CD14-positive monocyte (primary cell): ENCODE measurements around the gene KCNQ1. TPM values are rescaled to one million over a fixed set of nuclear protein-coding genes. Genes with fewer than 3 reads are reported as not detected.

Experiments used
- DNase-seq, 3 donors: peaks; one replicate each; pipeline ENCODE4 v3.0.0-alpha.2; 2011 to 2022
- H2AFZ ChIP-seq: 2 replicates; pipeline ENCODE4 v1.6.0; 2012; ENCODE audit warnings: mild to moderate bottlenecking, low read depth, low read length, inconsistent platforms; ENCODE audit not compliant: insufficient read depth, poor library complexity, severe bottlenecking
- H3K27ac ChIP-seq, 2 donors: 1 replicate in 1 of 2; 2 replicates in 1 of 2; pipeline ENCODE4 v1.5.1; 2012 to 2013; ENCODE audit warnings: low read length in 2 of 2, control low read depth in 1 of 2, inconsistent platforms in 1 of 2, low read depth in 1 of 2, mild to moderate bottlenecking in 1 of 2
- H3K27me3 ChIP-seq, 2 donors: one replicate each; pipeline versions ENCODE4 v1.6.0 to v1.6.1; 2011 to 2013; ENCODE audit warnings: low read length in 2 of 2; ENCODE audit not compliant: control insufficient read depth in 2 of 2, insufficient read depth in 2 of 2
- H3K36me3 ChIP-seq, 2 donors: replicated peaks in 1 of 2; 1 replicate in 1 of 2; 2 replicates in 1 of 2; pipeline versions ENCODE4 v1.5.1 to v1.6.1; 2012 to 2013; ENCODE audit warnings: low read length in 2 of 2, control low read depth in 1 of 2, inconsistent platforms in 1 of 2, mild to moderate bottlenecking in 1 of 2; ENCODE audit not compliant: insufficient read depth in 2 of 2, control insufficient read depth in 1 of 2
- H3K4me1 ChIP-seq, 2 donors: 1 replicate in 1 of 2; 2 replicates in 1 of 2; pipeline versions ENCODE4 v1.5.1 to v1.6.1; 2012 to 2013; ENCODE audit warnings: low read length in 2 of 2, control low read depth in 1 of 2, inconsistent platforms in 1 of 2, mild to moderate bottlenecking in 1 of 2, moderate library complexity in 1 of 2; ENCODE audit not compliant: insufficient read depth in 2 of 2, control insufficient read depth in 1 of 2
- H3K4me2 ChIP-seq: replicated peaks from 2 replicates; pipeline ENCODE3; 2012; ENCODE audit warnings: low read length, moderate library complexity, mild to moderate bottlenecking; ENCODE audit not compliant: poor library complexity, severe bottlenecking; ENCODE audit errors: extremely low read depth
- H3K4me3 ChIP-seq, 3 experiments: fragments of 200-600 bp in 1 of 3; sonication (generic) in 1 of 3; replicated peaks in 1 of 3; 1 replicate in 2 of 3; 2 replicates in 1 of 3; pipeline ENCODE4 v1.5.1; 2011 to 2013; ENCODE audit warnings: low read length in 3 of 3, mild to moderate bottlenecking in 3 of 3, control low read depth in 2 of 3, low read depth in 2 of 3, inconsistent platforms in 1 of 3, moderate library complexity in 1 of 3
- H3K79me2 ChIP-seq: 2 replicates; pipeline ENCODE4 v1.6.0; 2012; ENCODE audit warnings: mild to moderate bottlenecking, control low read depth, inconsistent platforms, low read length, moderate library complexity; ENCODE audit not compliant: insufficient read depth
- H3K9ac ChIP-seq: 2 replicates; pipeline ENCODE4 v1.6.0; 2017; ENCODE audit warnings: low read length, mild to moderate bottlenecking; ENCODE audit not compliant: insufficient read depth, poor library complexity, severe bottlenecking
- H3K9me3 ChIP-seq, 2 donors: replicated peaks in 1 of 2; 1 replicate in 1 of 2; 2 replicates in 1 of 2; pipeline versions ENCODE4 v1.5.1 to v1.6.1; 2012 to 2013; ENCODE audit warnings: low read length in 2 of 2, control low read depth in 1 of 2; ENCODE audit not compliant: control insufficient read depth in 1 of 2, insufficient read depth in 1 of 2
- H4K20me1 ChIP-seq: 2 replicates; pipeline ENCODE4 v1.6.0; 2012; ENCODE audit warnings: mild to moderate bottlenecking, low read length, control low read depth, moderate library complexity; ENCODE audit not compliant: insufficient read depth
- H3K27ac Mint-ChIP-seq, 7 donors: one replicate each; pipeline ENCODE4 v1.8.0; 2020; ENCODE audit warnings: mild to moderate bottlenecking in 7 of 7, mixed read lengths in 7 of 7, moderate library complexity in 6 of 7, inconsistent platforms in 2 of 7
- H3K27me3 Mint-ChIP-seq, 3 donors: one replicate each; pipeline ENCODE4 v1.8.0; 2021 to 2022; ENCODE audit warnings: low read depth in 3 of 3, mild to moderate bottlenecking in 3 of 3, mixed read lengths in 3 of 3, moderate library complexity in 3 of 3, inconsistent platforms in 1 of 3
- H3K36me3 Mint-ChIP-seq, 2 donors: one replicate each; pipeline ENCODE4 v1.8.0; 2020; ENCODE audit warnings: mixed read lengths in 2 of 2, inconsistent platforms in 1 of 2, mild to moderate bottlenecking in 1 of 2
- H3K4me1 Mint-ChIP-seq: one replicate; pipeline ENCODE4 v1.8.0; 2020; ENCODE audit warnings: mild to moderate bottlenecking, mixed read lengths
- H3K4me3 Mint-ChIP-seq, 2 donors: one replicate each; pipeline ENCODE4 v1.8.0; 2020; ENCODE audit warnings: mild to moderate bottlenecking in 2 of 2, mixed read lengths in 2 of 2, moderate library complexity in 1 of 2
- H3K9me3 Mint-ChIP-seq, 7 donors: one replicate each; pipeline ENCODE4 v1.8.0; 2020 to 2022; ENCODE audit warnings: mixed read lengths in 7 of 7, mild to moderate bottlenecking in 6 of 7, moderate library complexity in 6 of 7, inconsistent platforms in 2 of 7
- CTCF ChIP-seq: fragments of 200-600 bp; IDR thresholded peaks from one replicate; pipeline ENCODE4 v1.8.0; 2022; ENCODE audit warnings: antibody characterized with exemption, mild to moderate bottlenecking
- WGBS: methylation state at CpG from one replicate; pipeline ENCODE4 v1.1.5; 2013; ENCODE audit warnings: missing lambda C conversion rate; ENCODE audit not compliant: insufficient coverage; 5-methylcytosine and 5-hydroxymethylcytosine counted together
- intact Hi-C, 2 donors: fragments of 100-400 bp; cut with micrococcal nuclease; formaldehyde crosslinking; loops; one replicate each; pipeline versions ENCODE4 v1.15.0 to v1.15.1; 2023
- polyA plus RNA-seq, 3 donors: library from polyadenylated mRNA; depleted of rRNA in 1 of 3; unstranded in 2 of 3; stranded (reverse) in 1 of 3; fragments of 300-500 nt in 2 of 3; fragments of >200 nt in 1 of 3; fragmentation: Illumina TruSeq in 2 of 3; gene quantifications; 1 replicate in 2 of 3; 2 replicates in 1 of 3; pipeline ENCODE4 v1.2.3, GENCODE V29; 2012 to 2021

KCNQ1 gene
- polyA plus RNA-seq, 3 donors: 14.9 to 31.8 (median 21.6) TPM

- H3K27ac Mint-ChIP-seq: peak overlapping the region in 1 of 7 donors; percentile 50
- H3K4me3 Mint-ChIP-seq: no peak overlapping the region
- 98% methylated on average over 31 of the region's 33 CpGs for WGBS
- no peak overlapping the region for H2AFZ ChIP-seq
- H3K36me3 ChIP-seq: peaks cover 56 to 72% of the 10 kb centered on the region in 2 donors
- H3K4me2 ChIP-seq: no peak overlapping the region
- no peak overlapping the region for H3K27ac ChIP-seq
- peaks cover 0 to 3% (median 0%) of the 10 kb centered on the region in 3 donors for H3K27me3 Mint-ChIP-seq
- no peak for TF ChIP-seq CTCF
- peaks cover 85% of the 10 kb centered on the region for H4K20me1 ChIP-seq
- H3K27me3 ChIP-seq: no peaks in the 10 kb centered on the region
- H3K4me3 ChIP-seq: no peak overlapping the region
- no peak overlapping the region for H3K9ac ChIP-seq
- DNase-seq: no peak
- H3K4me1 Mint-ChIP-seq: no peaks in the 10 kb centered on the region
- peaks cover 26 to 57% of the 10 kb centered on the region in 2 donors for H3K36me3 Mint-ChIP-seq
- H3K9me3 Mint-ChIP-seq: peaks cover 0 to 6% (median 0%) of the 10 kb centered on the region in 7 donors
- intact Hi-C loops: no loop called here
- no peaks in the 10 kb centered on the region for H3K79me2 ChIP-seq
- no peaks in the 10 kb centered on the region for H3K4me1 ChIP-seq
- H3K9me3 ChIP-seq: peaks cover 0 to 14% of the 10 kb centered on the region in 2 donors
These were observed 127.9 kb downstream of the KCNQ1 start for GRCh38 chr11:2572491-2573239.

GRCh38 chr11:2573240-2574042 is 128.6 kb downstream of the KCNQ1 start:
- no peaks in the 10 kb centered on the region for H3K27me3 ChIP-seq
- no peak overlapping the region for H3K9ac ChIP-seq
- no peak overlapping the region for H2AFZ ChIP-seq
- Mint-ChIP-seq H3K27me3 (peaks cover 0 to 3% (median 0%) of the 10 kb centered on the region in 3 donors), H3K9me3 (peaks cover 0 to 6% (median 0%) of the 10 kb centered on the region in 7 donors), H3K4me1 (no peaks in the 10 kb centered on the region), H3K36me3 (peaks cover 26 to 57% of the 10 kb centered on the region in 2 donors), H3K27ac (no peak overlapping the region), H3K4me3 (no peak overlapping the region)
- peaks cover 88% of the 10 kb centered on the region for H4K20me1 ChIP-seq
- H3K79me2 ChIP-seq: no peaks in the 10 kb centered on the region
- H3K4me2 ChIP-seq: no peak overlapping the region
- WGBS: 99% methylated on average over 27 of the region's 28 CpGs
- no peak overlapping the region for H3K27ac ChIP-seq
- TF ChIP-seq CTCF: no peak
- H3K9me3 ChIP-seq: peaks cover 0 to 14% of the 10 kb centered on the region in 2 donors
- peaks cover 63 to 79% of the 10 kb centered on the region in 2 donors for H3K36me3 ChIP-seq
- intact Hi-C loops: no loop called here
- no peak for DNase-seq
- no peak overlapping the region for H3K4me3 ChIP-seq
- H3K4me1 ChIP-seq: no peaks in the 10 kb centered on the region
